ENCODE measurements around the gene EDEM1. TPM values are rescaled to one million over a fixed set of nuclear protein-coding genes. Genes with fewer than 3 reads are reported as not detected.
"Not testable (repeated sequence)": the region's sequence is repeated elsewhere in the genome, so short reads cannot be mapped to it uniquely, and the experiment has no call there.

EDEM1 gene
- polyA plus RNA-seq, 12 donors = 9.1 to 113 (median 12.1) TPM

GRCh38 chr3:5229414-5229813, 41.9 kb downstream of the EDEM1 start:
- DNase-seq = no peak

GRCh38 chr3:5231074-5231473, 43.6 kb downstream of the EDEM1 start:
- no peak for DNase-seq

- DNase-seq = no peak
Observed at GRCh38 chr3:5231487-5231886, 44.0 kb downstream of the EDEM1 start.

GRCh38 chr3:5232570-5232969, 45.1 kb downstream of the EDEM1 start:
- no peak for DNase-seq

- no peak for DNase-seq
Observed at GRCh38 chr3:5233026-5233425, 45.5 kb downstream of the EDEM1 start.

- DNase-seq = no peak
Observed at GRCh38 chr3:5235655-5236054, 48.1 kb downstream of the EDEM1 start.

- no peak for DNase-seq
Observed at GRCh38 chr3:5238545-5238944, 51.0 kb downstream of the EDEM1 start.

GRCh38 chr3:5239602-5240001, 52.1 kb downstream of the EDEM1 start:
- DNase-seq = no peak

- DNase-seq = no peak
Observed at GRCh38 chr3:5240740-5241139, 53.2 kb downstream of the EDEM1 start.

GRCh38 chr3:5242785-5243184, 55.3 kb downstream of the EDEM1 start:
- DNase-seq = not testable (repeated sequence)

GRCh38 chr3:5245927-5246326, 58.4 kb downstream of the EDEM1 start:
- no peak for DNase-seq

GRCh38 chr3:5248822-5249221, 61.3 kb downstream of the EDEM1 start:
- DNase-seq = no peak

- no peak for DNase-seq
Observed at GRCh38 chr3:5250467-5251195, 63.1 kb downstream of the EDEM1 start.

- DNase-seq = no peak
Observed at GRCh38 chr3:5251196-5251583, 63.7 kb downstream of the EDEM1 start.

- DNase-seq = no peak
Observed at GRCh38 chr3:5252131-5252530, 64.6 kb downstream of the EDEM1 start.

- no peak for DNase-seq
Observed at GRCh38 chr3:5254281-5255048, 67.0 kb downstream of the EDEM1 start.

GRCh38 chr3:5255404-5256344, 68.2 kb downstream of the EDEM1 start:
- no peak for DNase-seq

- no peak for DNase-seq
Observed at GRCh38 chr3:5258526-5258925, 71.0 kb downstream of the EDEM1 start.

- no peak for DNase-seq
Observed at GRCh38 chr3:5260992-5261501, 73.5 kb downstream of the EDEM1 start.

- DNase-seq = no peak
Observed at GRCh38 chr3:5262507-5262906, 75.0 kb downstream of the EDEM1 start.

- no peak for DNase-seq
Observed at GRCh38 chr3:5264093-5264600, 76.6 kb downstream of the EDEM1 start.
